GM10248 (cell line): ENCODE data around the gene HOXC12.

Experiments used
- CTCF ChIA-PET: fragments of 300-600 bp; sonication (Branson Sonifier 250); formaldehyde crosslinking; extraction: SDS; loops from one replicate; lab custom pipeline; 2021; ENCODE audit warnings: antibody characterized with exemption; lab: Yijun Ruan, JAX
- POLR2A ChIA-PET: fragments of 350-650 bp; sonication (Branson Sonifier 250); formaldehyde crosslinking; extraction: SDS; loops from one replicate; lab custom pipeline; 2020; ENCODE audit warnings: antibody characterized with exemption; lab: Yijun Ruan, JAX
- DNase-seq: peaks from one replicate; pipeline ENCODE4 v3.0.0; 2012; ENCODE audit errors: extremely low spot score
- CTCF ChIP-seq: IDR thresholded peaks from 2 replicates; pipeline ENCODE4 v1.5.1; 2012; ENCODE audit warnings: mild to moderate bottlenecking, low read depth; ENCODE audit errors: extremely low read depth, missing control alignments, control extremely low read depth

Gene HOXC12

GRCh38 chr12:53974084-53975063, 19.7 kb downstream of the HOXC12 start, which contains the start of gene HOTAIR:
HOTAIR (minus strand) TSS chr12:53974954.
- ChIA-PET CTCF (interaction anchor here (1.2 kb wide), 1 partner anchor 14 kb away, joined by 4 read pairs; no protein-coding TSS in a partner anchor), POLR2A (no interaction called here)
- TF ChIP-seq CTCF, result no peak
- peak; percentile 58 for DNase-seq

GRCh38 chr12:53975064-53975471, 20.4 kb downstream of the HOXC12 start:
- DNase-seq, result no peak
- ChIA-PET CTCF (interaction anchor here (1.2 kb wide), 1 partner anchor 13 kb away, joined by 4 read pairs; no protein-coding TSS in a partner anchor), POLR2A (no interaction called here)
- TF ChIP-seq CTCF, result no peak

- CTCF ChIA-PET, result interaction anchor here (0.9 to 2.0 kb wide), 4 partner anchors 12 to 225 kb away, joined by 3 to 4 read pairs (median 4); no protein-coding TSS in a partner anchor
- DNase-seq, result no peak
- TF ChIP-seq CTCF, result no peak
- POLR2A ChIA-PET, result no interaction called here
These were observed 20.9 kb downstream of the HOXC12 start for GRCh38 chr12:53975479-53976152.

- ChIA-PET CTCF (interaction anchor here (0.9 to 2.0 kb wide), 3 partner anchors 14 to 225 kb away, joined by 3 to 4 read pairs (median 3); no protein-coding TSS in a partner anchor), POLR2A (no interaction called here)
- DNase-seq, result no peak
- no peak for TF ChIP-seq CTCF
These were observed 21.6 kb downstream of the HOXC12 start for GRCh38 chr12:53976172-53976822.

- POLR2A ChIA-PET, result no interaction called here
- TF ChIP-seq CTCF, result no peak
- no peak for DNase-seq
- CTCF ChIA-PET, result interaction anchor here (0.9 to 2.0 kb wide), 5 partner anchors 10 to 224 kb away, joined by 3 to 4 read pairs (median 3); no protein-coding TSS in a partner anchor
These were observed 22.3 kb downstream of the HOXC12 start for GRCh38 chr12:53976823-53977595.
